HUES64 (cell line): Measurements from ENCODE around the gene TMEM258.

ENCODE experiments used
- H3K27ac ChIP-seq: 2 replicates; pipeline ENCODE4 v1.7.0; 2013; ENCODE audit warnings: low read depth, low read length, inconsistent platforms
- H3K27me3 ChIP-seq: 2 replicates; pipeline ENCODE4 v1.6.1; 2013; ENCODE audit warnings: mild to moderate bottlenecking, low read length; ENCODE audit not compliant: insufficient read depth
- H3K36me3 ChIP-seq: 2 replicates; pipeline ENCODE4 v1.6.1; 2013; ENCODE audit warnings: mild to moderate bottlenecking, low read length; ENCODE audit not compliant: insufficient read depth
- H3K4me1 ChIP-seq: 2 replicates; pipeline ENCODE4 v1.6.1; 2013; ENCODE audit warnings: mild to moderate bottlenecking, low read length, moderate library complexity; ENCODE audit not compliant: insufficient read depth
- H3K4me3 ChIP-seq: 2 replicates; pipeline ENCODE4 v1.5.1; 2013; ENCODE audit warnings: mild to moderate bottlenecking, low read length, moderate library complexity
- H3K9ac ChIP-seq: 2 replicates; pipeline ENCODE4 v1.6.1; 2013; ENCODE audit warnings: mild to moderate bottlenecking, low read depth, low read length
- H3K9me3 ChIP-seq: 2 replicates; pipeline ENCODE4 v1.6.1; 2013; ENCODE audit warnings: low read depth, low read length; ENCODE audit not compliant: insufficient read depth
- WGBS: fragments of 150-250, 120-280 bp; methylation state at CpG from one replicate; pipeline ENCODE4 v1.1.7; 2013; ENCODE audit warnings: missing lambda C conversion rate; 5-methylcytosine and 5-hydroxymethylcytosine counted together

TMEM258 gene

DNA sequence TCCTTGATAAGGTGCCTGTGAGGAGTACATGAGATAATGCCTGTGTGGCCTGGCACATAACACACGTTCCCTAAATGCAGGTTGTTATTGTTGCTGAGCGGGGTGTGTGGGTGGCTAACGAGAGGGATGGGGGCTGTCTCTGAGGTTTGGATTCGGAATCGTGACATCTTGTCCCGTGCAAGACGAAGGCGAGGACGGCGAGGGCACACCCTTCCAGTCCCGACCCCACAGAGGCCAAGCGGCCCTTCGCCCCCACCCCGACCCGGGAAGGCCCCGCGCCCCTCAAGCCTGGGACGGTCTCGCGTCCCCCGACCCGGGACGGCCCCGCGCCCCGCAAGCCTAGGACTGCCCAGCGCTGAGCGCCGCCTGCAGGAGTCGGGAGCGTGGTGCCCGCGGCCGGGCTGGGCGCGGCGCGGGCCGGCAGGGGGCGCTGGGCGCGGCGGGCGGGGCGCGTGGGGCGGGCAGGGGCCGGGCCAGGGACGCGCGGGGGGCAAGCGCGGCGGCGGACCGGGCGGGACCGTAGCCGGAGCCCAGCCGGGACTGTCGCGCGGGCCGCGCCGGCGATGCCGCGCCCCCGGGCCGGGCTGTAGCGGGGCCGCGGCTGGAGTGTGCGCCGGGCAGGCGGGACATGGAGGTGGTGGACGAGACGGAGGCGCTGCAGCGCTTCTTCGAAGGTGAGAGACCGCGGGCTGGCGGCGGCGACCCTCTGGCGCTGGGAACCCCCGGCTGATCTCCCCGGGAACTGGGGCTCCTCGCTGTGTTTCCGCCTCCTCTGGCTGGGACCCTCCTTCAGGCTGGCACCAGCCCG is 40.1 kb downstream of the TMEM258 start, which contains the start of gene MYRF:
TSS of gene MYRF (plus strand) at position 520 of the 808 bp plus-strand sequence. CDS start at position 629, 109 bp downstream.
- no peaks in the 10 kb centered on the region for H3K36me3 ChIP-seq
- 5% methylated on average over 93 of the region's 93 CpGs for WGBS
- H3K27ac ChIP-seq, result no peak within 1 kb of the TSS
- H3K4me1 ChIP-seq, result peaks cover 32% of the 10 kb centered on the region
- peak within 1 kb of the TSS; percentile 74 for H3K4me3 ChIP-seq
- H3K27me3 ChIP-seq, result peaks cover 30% of the 10 kb centered on the region
- peak within 1 kb of the TSS; percentile 71 for H3K9ac ChIP-seq
- no peaks in the 10 kb centered on the region for H3K9me3 ChIP-seq

DNA sequence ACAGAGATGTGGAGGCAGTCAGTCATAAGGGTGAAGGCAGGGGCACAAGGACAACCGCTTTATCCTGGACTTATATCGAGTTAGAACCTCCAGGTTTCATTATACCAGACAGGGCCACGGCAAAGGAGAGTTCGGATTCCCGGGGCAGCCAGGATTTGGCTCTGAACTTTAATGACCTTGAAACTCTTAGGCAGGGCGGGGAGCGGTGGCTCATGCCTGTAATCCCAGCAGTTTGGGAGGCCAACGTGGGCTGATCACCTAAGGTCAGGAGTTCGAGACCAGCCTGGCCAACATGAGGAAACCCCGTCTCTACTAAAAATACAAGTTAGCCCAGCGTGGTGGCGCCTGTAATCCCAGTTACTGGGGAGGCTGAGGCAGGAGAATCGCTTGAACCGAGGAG is 41.0 kb downstream of the TMEM258 start:
- 93% methylated on average over 14 of the region's 14 CpGs for WGBS
- no peak overlapping the region for H3K9ac ChIP-seq

DNA sequence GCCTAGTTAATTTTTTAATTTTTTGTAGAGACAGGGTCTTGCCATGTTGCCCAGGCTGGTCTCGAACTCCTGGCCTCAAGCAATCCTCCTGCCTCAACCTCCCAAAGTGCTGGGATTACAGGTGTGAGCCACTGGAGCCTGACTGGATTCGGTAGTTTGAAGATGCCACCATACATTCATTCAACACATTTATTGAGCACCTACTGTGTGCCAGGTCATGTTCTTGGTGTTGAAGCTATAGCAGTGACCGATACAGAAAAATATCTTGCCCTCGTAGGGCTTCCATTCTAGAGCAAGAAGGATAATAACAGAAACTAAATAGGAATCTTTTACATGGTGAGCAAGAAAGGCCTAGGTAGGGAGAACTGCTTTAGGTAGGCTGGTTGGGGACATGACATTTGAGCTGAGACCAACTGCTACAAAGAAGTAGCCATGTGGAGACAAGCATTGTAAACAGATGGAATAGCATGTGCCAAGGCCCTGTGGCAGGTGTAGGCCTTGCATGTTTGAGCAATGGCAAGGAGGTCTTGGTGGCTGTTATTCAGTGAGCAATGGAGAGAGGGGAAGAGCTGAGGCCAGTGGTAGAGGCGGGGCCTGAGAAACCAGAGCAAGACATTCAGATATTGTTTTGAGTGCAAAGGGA is 41.6 kb downstream of the TMEM258 start:
- Histone ChIP-seq H3K4me3 (no peak overlapping the region), H3K9me3 (no peaks in the 10 kb centered on the region), H3K9ac (no peak overlapping the region), H3K4me1 (peaks cover 21% of the 10 kb centered on the region), H3K36me3 (no peaks in the 10 kb centered on the region), H3K27ac (no peak overlapping the region), H3K27me3 (peaks cover 30% of the 10 kb centered on the region)
- WGBS, result 92% methylated on average over 5 of the region's 5 CpGs

More for the DNA sequence above, 41.0 kb downstream of the TMEM258 start:
- no peaks in the 10 kb centered on the region for H3K36me3 ChIP-seq
- peaks cover 30% of the 10 kb centered on the region for H3K27me3 ChIP-seq
- H3K4me1 ChIP-seq, result peaks cover 27% of the 10 kb centered on the region
- H3K9me3 ChIP-seq, result no peaks in the 10 kb centered on the region
- no peak overlapping the region for H3K4me3 ChIP-seq
- no peak overlapping the region for H3K27ac ChIP-seq

DNA sequence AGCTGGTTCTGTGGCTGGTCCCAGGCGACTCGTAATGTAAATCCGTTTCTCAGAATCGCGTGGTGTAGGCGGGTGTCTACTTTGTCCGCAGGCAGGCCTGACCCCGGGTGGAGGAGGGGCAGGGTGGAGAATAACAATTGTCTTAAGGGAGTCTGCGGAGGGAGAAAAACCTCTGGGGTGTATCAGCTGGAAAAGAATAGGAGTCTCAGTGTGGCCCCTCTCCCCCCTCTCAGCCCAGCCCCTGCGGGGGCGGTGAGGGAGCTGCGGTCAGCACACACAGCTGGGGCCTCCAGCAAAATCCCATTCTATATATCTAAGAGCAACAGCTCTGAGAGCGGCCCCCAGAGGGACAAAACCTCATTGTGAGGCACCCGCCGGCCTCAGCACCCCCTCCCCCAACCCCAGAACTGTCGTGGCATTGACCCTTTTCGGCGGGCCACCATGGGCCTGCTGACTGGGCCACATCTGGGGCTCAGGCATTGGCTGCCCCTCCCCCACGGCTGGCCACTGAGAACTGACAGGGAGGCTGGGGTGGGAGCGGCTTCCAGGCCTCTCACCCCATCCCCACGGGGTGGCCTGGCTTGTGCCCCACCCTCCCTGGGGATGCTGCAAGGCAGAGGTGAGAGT is 42.7 kb downstream of the TMEM258 start:
- Histone ChIP-seq H3K9me3 (no peaks in the 10 kb centered on the region), H3K4me3 (no peak overlapping the region), H3K36me3 (no peaks in the 10 kb centered on the region), H3K27ac (peak overlapping the region; percentile 35; the same call in 1 of the 2 replicates), H3K9ac (no peak overlapping the region), H3K27me3 (peaks cover 30% of the 10 kb centered on the region), H3K4me1 (peaks cover 18% of the 10 kb centered on the region)
- WGBS, result 13% methylated on average over 20 of the region's 21 CpGs

DNA sequence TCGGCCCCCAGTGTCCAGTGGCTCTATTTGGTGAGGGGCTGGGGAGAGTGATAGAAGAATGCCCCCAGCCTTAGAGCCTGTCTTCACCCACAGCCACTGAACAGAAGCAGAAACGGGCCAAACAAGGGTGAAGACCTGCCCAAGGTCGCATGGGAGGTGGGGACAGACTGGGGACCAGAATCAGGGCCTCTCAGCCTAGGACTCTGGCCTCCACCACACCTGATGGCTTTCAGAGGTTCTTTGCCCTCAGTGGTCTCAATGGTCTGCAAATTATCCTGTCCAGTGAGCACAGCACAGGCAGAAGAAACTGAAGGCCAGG is 44.5 kb downstream of the TMEM258 start:
- peaks cover 17% of the 10 kb centered on the region for H3K4me1 ChIP-seq
- H3K9me3 ChIP-seq, result no peaks in the 10 kb centered on the region
- no peak overlapping the region for H3K4me3 ChIP-seq
- H3K36me3 ChIP-seq, result no peaks in the 10 kb centered on the region
- H3K27me3 ChIP-seq, result peaks cover 17% of the 10 kb centered on the region
- no peak overlapping the region for H3K9ac ChIP-seq
- H3K27ac ChIP-seq, result no peak overlapping the region
- WGBS, result 84% methylated on average over 2 of the region's 3 CpGs

DNA sequence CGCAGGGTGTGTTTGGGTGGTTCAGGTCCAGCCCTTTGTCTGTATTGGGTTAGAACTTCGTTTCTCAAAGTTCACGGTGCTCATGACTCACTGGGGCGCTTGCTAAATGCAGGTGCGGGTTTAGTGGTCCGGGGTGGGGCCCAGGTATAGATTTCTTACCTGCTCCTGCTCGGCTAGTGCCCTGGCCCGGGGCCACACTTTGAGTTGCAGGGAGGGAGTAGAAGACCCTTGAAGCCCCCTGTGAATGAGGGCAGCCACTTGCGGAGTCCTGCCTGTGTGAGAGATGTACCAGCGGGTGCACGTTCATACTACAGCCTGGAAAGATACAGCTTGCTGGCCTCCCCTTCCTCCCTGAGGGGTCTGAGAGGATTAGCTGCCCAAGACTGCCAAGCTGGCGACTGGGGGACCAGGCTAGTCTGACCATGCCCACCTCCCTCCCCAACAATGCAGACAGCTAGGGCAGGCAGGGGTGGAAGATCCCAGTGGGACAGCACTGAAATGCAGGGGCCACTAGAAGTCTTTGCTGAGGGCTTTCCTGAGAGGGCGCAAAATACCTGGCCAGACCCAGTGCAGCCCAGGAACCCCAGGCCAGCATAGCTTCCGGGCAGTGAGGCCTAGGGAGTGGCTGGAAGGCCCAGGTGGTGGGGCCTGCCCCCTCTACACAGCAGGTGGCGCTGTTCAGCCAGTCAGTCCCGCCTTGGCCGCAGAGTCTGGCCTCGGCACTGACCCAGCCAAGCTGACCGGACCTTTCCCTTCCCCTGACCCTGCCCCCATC is 45.0 kb downstream of the TMEM258 start:
- peaks cover 13% of the 10 kb centered on the region for H3K27me3 ChIP-seq
- H3K9me3 ChIP-seq, result no peaks in the 10 kb centered on the region
- peaks cover under 1% of the 10 kb centered on the region; the same call in 1 of the 2 replicates for H3K36me3 ChIP-seq
- H3K4me3 ChIP-seq, result no peak overlapping the region
- H3K4me1 ChIP-seq, result peaks cover 17% of the 10 kb centered on the region
- WGBS, result 68% methylated on average over 19 of the region's 19 CpGs
- no peak overlapping the region for H3K9ac ChIP-seq
- H3K27ac ChIP-seq, result no peak overlapping the region

DNA sequence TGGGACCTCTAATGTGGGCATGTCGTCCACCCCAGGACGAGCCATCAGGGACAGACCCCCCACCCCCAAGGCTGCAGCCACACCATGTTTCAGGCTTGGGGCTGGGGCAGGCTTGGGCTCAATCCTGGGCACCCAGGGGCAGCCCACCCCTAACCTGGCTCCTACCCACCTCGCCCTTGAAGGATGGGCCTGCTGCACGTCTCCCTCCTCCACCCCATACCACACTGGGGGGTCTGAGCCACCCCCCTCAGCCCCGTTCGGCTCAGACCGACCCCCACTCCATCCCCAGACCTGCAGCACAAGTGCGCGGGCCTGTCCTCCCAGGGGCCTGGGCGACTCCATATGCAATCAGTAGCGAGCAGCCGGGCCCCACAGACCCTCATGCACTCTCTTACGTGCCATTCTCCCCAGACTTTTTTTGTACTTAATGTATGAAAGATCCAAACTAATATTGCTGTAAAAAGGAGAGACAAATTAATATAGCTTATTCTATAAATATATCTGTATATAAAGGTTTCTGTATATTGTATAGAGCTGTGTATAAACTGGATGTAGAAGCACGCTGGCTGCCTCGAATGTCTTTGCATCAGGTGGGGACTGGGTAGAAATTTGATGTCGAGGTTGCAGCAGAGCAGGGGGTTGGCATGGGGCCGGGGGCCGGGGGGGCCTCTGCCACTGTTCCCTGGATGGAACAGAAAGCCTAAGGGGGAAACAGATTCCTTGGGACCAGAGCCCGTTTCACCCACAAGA is 45.8 kb downstream of the TMEM258 start:
- Histone ChIP-seq H3K4me3 (no peak overlapping the region), H3K9ac (no peak overlapping the region), H3K4me1 (peaks cover 17% of the 10 kb centered on the region), H3K27me3 (peaks cover 7% of the 10 kb centered on the region), H3K27ac (no peak overlapping the region), H3K9me3 (no peaks in the 10 kb centered on the region), H3K36me3 (peaks cover 8% of the 10 kb centered on the region)
- WGBS, result 85% methylated on average over 18 of the region's 19 CpGs

DNA sequence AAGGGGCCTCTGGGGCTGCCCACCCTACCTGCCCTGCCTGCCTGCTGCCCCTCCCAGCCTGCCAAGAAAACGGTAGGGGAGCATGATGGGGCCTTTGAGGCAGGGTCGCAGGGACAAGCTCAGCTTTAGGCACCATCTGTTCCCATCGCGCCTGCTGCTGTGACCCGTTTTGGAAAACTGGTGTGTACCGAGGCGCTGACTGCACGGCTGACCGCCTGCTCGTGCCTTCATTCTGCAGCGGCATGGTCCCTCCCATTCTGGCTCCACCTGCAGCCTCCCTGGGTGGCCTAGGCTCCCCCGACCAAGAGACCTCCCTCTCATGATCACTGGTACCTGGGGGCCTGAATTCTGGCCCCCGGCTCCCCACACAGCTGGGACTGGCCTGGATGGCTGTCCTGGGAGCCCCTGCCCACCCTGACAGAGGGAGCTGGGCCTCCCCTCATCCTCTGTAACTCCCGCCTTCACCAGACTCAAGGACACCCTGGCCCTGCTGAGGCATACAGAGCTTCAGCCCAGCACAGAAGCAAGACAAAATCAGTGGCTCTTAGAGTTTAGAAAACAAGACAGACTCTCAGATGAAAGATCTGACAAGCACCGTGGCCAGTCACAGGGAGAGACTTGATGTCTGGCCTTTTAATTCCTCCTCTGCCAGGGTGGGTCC is 46.5 kb downstream of the TMEM258 start:
- H3K27ac ChIP-seq, result no peak overlapping the region
- no peak overlapping the region for H3K9ac ChIP-seq
- H3K36me3 ChIP-seq, result peaks cover 12% of the 10 kb centered on the region
- 83% methylated on average over 15 of the region's 15 CpGs for WGBS
- peaks cover 1% of the 10 kb centered on the region for H3K27me3 ChIP-seq
- no peak overlapping the region for H3K4me3 ChIP-seq
- H3K9me3 ChIP-seq, result no peaks in the 10 kb centered on the region
- peaks cover 17% of the 10 kb centered on the region for H3K4me1 ChIP-seq

DNA sequence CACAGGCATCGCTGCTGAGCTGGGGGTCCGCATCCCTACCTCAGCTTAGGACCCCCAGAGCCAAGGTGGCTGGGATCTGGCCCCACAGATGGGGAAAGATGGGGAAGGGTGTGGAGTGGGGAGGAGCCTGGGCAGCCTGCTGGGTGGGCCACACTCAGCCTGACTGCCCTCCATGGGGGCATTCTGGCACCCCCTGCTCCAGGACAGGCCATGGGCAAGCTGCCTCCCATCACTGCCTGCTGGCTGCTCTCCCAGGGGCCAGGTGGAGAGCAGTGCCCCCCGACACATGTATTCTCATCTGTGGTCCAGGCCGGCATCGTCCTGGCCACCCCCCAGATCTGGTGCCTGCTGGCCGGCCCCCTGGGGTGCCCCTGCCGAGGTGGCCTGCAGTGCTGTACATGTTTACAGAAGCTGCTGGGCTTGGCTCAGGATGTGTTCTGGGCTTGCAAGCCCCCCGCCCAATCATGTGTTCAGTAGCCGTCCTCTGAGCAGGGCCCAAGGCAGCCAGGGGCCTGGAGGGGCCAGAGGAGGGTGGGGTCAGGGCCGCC is 47.7 kb downstream of the TMEM258 start:
- Histone ChIP-seq H3K27me3 (no peaks in the 10 kb centered on the region), H3K4me3 (no peak overlapping the region), H3K9me3 (no peaks in the 10 kb centered on the region), H3K4me1 (peaks cover 10% of the 10 kb centered on the region), H3K27ac (no peak overlapping the region), H3K36me3 (peaks cover 17% of the 10 kb centered on the region), H3K9ac (no peak overlapping the region)
- WGBS, result 90% methylated on average over 10 of the region's 10 CpGs

DNA sequence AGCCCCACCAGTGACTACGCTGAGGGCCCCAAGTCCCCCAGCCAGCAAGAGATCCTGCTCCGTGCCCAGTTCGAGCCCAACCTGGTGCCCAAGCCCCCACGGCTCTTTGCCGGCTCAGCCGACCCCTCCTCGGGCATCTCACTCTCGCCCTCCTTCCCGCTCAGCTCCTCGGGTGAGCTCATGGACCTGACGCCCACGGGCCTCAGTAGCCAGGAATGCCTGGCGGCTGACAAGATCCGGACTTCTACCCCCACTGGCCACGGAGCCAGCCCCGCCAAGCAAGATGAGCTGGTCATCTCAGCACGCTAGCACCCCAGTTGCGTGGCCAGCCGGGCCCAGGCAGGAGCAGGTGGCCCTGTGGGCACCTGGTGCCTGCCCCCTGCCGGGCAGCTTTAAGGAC is 48.2 kb downstream of the TMEM258 start:
- Histone ChIP-seq H3K9me3 (no peaks in the 10 kb centered on the region), H3K4me3 (no peak overlapping the region), H3K4me1 (peaks cover 6% of the 10 kb centered on the region), H3K27me3 (no peaks in the 10 kb centered on the region), H3K36me3 (peaks cover 17% of the 10 kb centered on the region), H3K27ac (no peak overlapping the region), H3K9ac (no peak overlapping the region)
- 94% methylated on average over 20 of the region's 20 CpGs for WGBS
